NCI-H2196 treated with DMSO at 0.1 percent for 48 hours (cell line): Measurements from ENCODE around the gene LRP5.
A peak's percentile ranks its signal among the peaks of the same experiment; 100 is the strongest.

ENCODE experiments used
- DNase-seq: peaks from one replicate; lab custom pipeline; 2025; ENCODE audit not compliant: unreplicated experiment; lab: John Stamatoyannopoulos, UW

LRP5 gene

DNA sequence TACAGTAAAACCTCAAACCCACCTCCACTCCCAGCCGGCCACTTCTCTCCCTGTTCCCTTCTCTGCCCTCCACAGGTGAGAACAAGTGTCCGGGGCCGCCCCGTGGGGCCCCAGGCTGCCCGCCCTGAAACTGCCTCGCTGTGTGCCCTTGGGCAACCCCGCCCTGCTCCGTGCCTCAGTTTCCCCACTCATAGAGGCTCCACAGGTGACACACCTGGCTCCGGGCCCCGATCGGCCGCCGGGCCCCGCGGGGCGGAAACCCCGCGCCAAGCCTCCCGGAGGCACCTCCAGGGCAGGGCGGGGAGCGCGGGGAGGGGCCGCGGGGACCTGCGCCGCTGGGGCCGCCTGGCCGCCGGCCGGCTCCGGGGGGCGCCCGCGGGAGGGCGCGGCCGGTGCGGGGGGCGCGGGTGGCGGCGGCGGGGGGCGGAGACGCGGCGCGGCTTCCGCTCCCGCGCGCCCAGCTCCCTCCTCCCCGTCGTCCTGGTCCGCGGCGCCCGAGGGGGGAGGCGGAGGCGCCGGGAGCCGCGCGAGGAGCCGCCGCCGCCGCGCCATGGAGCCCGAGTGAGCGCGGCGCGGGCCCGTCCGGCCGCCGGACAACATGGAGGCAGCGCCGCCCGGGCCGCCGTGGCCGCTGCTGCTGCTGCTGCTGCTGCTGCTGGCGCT lies at the start of gene LRP5:
Gene LRP5, plus strand, starts transcription at position 475 of the 663 bp plus-strand sequence. Its CDS starts 124 bp downstream, at position 599.
- no peak for DNase-seq

DNA sequence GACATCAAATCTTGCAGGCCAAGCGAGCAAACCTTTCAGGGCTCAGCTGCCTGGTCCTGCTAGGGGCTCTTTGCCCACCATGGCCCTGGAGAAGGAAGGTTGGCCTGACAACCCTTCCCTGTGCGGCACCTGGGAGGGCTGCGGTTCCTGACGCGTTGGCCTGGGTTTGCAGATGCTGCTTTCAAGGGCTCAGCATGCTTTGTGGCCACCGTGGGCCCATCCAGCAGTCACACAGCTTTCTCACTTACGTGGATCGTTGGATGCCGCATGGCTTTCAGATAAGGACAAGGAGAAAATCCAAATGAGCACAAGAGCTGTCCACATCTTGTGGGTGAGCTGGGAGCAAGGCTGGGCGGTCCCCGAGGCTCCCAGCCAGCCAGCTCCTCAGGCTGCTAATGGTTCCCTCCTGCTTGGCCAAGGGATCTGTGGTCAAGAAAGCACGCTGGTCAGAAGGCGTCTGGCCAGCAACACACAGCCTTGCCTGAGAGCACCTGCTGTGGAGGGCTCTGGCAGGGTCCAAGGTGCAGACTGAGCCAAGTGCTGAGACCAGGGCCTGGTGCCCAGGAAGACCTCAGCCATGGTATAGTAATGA lies 48.9 kb upstream of the LRP5 start:
- no peak for DNase-seq

DNA sequence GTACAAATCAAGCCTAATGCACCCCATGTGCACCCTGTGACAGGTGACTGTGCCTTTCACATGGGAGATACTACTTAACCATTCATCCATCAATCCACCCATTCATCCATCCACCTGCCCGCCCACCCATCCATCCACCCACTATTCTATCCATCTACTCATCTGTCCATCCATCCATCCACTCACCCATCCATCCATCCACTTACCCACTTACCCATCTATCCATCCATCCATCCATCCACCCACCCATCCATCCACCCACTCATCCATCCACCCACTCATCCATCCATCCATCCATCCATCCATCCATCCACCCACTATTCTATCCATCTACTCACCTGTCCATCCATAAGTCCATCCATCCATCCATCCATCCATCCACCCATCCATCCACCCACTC lies 48.1 kb upstream of the LRP5 start:
- DNase-seq = no peak

DNA sequence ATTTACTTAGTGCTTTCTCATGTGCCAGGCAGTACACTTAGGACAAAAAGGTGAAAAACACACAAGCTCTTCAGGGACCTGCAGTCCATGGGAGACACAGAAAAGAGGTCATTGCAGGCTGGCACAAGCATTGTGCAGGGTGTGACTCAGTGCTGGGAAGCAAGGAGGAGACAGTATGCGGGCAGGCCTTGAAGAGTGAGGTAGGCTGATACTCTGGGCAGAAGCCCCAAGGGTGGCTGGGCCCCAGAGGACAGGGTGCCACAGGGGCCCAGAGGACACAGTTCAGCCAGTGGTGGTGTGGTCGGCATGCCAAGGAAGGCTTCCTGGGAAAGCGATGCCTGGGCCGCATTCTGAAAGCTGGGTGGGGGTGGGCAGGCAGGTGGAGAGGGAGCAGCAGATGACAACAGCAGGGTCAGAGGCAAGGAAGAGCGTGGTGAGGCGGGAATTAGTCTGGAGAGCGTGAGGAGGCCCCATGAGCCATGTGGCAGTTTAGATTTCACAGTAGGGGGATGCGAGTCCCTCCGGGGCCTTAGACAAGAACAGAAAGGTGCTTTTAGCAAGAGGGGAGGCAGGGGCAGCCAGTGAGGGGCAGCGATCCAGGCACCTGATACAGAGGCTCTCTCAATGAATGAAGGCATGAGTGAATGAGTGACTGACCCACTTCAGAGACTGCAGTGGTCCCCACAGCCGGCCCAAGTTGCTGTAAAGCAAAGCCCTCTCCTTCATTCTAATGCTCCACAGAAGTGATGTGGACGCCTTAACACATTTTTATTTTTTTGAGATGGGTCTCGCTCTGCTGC lies 47.5 kb upstream of the LRP5 start:
- DNase-seq = no peak

DNA sequence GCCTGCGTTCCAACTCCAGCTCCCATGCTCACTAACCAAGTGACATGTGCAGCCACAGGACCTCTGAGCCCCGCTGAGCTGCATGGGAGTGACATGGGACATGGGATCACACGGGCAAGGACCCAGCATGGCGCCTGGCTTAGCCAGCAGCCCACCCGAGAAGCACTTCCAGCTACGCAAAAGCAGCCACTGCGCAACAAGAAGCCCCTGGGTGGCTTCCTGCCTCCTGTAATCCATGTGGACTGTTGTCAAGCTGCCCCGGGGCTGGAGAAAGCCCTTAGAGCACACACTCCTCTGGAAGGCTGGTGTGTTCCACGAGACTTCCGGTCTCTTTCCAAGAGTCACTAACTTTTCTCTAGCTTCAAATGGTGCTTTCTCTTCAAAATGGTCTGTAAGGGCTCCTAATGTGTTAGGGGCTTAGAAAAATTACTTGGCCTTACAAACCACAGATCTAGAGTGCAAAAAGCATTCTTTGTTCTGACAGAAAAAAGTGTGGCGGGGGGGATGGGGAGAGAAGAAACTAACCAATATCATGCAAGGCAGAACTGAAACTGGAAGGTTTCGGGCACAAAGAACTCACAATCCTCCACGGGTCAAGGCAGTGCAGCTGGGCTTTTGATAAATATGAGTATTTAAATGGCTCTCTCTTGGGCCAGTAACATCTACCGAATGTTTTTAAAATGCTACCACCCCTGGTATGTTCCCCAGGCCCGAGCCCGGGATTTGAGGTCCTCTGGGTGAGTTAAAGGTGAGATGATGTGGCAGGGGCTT lies 46.1 kb upstream of the LRP5 start:
- no peak for DNase-seq

DNA sequence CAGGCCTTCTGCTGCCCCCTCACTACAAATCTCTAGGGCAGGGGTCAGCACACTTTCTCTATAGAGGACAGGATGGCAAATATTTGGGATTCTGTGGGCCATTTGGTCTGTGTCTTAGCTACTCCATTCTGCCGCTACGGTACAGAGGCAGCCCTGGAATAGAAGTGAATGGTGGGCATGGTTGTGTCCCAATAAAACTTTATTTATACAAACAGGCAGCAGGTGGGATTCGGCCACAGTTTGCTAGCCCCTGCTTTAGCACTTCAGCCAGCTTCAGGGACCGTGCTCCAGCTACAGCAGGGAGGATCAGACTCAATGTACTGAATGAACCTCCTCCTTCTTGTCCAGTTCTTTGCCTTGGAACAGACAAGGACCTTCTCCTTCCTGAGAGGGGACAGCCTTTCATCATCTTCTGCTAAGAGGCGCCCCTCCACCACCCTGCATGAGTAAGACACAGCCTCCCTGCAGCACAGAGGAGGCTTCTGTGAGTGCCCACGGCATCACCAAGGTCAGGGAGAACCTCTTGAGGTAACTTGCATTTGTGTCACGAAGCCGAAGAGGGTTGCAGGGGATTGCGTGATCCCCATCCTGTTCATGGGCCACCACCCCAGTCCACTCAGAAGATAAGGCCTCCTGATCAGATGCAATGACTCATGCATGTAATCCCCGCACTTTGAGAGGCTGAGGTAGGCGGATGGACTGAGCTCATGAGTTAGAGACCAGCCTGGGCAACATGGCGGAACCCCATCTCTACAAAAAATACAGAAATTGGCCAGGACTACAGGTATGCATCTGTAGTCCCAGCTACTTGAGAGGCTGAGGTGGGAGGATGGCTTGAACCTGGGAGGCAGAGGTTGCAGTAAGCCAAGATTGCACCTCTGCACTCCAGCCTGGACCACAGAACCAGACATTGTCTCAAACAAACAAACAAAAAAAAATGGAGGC lies 45.2 kb upstream of the LRP5 start:
- DNase-seq = no peak

DNA sequence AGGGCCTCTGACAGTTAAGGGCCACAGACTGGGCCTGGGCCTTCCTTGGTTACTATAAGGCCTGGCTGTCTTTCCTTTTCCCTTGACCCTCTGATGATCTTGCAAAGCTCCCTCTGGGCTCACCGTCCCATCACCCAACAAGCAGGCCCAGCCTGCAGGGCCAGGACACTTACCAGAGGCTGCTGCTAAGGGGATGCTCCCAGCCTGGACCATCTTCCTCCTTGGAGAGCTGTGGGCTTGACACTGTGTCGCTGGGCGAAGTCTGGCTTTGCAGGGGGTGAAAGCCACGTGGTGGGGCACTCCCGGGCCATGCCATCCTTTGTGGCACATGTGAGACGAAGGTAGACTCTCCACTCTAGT lies 44.5 kb upstream of the LRP5 start:
- no peak for DNase-seq

DNA sequence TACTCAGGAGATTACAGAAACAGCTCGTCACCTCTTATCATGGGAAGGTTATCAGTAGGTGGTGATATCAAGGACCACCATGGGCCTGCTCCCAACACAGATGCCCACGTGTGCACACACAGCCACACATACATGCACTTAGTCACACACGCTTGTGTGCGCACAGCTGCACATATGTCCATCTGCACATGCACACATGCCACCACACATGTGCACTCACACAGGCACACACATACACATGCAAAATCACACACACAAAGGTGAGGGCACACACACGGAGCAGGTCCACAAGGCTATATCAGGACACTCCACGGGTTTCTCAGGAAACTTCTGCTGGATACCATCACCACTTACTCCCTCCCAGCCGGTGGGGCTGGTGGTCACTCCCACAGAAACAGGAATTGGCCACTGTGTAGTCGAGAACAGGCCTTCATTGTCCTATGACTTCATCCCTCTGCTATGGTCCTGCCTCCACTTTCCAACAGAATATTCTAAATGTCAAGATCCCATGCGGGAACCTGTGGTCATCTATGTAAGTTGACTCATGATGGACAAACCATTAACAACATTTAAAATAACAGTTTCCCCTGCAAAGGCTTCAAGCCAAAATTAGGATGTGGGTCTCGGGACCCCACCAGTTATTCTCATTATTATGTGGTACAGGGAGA lies 42.8 kb upstream of the LRP5 start:
- no peak for DNase-seq

DNA sequence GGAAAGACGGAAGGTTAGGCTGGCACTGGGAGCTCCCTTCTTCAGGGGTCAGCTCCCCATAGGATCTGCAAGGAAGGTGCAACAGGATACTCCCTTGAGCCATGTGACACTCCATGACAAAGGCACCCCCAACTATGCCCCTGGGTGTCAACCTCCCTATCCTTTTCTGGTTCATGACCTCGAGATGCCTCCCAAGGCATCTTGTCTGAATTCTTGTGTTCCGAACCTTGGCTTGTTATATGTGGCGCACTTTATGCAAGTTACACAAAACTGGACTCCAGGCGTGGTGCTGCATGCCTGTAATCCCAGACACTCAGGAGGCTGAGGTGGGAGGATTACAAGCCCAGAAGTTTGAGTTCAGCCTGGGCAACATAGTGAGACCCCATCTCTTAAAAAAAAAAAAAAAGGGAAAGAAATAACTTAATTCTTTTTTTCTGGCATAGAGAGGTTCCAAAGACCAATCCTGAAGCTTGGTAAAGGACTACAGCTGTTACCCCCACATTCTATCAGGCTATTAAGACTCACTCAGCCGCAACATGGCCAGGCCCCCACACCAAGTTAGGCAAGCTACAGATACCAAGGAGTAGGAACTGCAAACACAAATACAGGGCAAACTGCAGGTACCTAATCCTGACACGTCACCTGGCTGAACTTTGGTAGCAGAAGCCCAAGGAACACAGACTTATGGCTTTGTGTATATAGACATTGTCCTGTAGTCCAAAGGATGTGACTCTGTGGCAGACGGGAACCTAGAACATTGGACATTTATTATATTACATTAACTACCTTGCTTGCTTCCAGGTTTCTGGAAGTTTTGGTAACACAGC lies 42.0 kb upstream of the LRP5 start:
- no peak for DNase-seq

DNA sequence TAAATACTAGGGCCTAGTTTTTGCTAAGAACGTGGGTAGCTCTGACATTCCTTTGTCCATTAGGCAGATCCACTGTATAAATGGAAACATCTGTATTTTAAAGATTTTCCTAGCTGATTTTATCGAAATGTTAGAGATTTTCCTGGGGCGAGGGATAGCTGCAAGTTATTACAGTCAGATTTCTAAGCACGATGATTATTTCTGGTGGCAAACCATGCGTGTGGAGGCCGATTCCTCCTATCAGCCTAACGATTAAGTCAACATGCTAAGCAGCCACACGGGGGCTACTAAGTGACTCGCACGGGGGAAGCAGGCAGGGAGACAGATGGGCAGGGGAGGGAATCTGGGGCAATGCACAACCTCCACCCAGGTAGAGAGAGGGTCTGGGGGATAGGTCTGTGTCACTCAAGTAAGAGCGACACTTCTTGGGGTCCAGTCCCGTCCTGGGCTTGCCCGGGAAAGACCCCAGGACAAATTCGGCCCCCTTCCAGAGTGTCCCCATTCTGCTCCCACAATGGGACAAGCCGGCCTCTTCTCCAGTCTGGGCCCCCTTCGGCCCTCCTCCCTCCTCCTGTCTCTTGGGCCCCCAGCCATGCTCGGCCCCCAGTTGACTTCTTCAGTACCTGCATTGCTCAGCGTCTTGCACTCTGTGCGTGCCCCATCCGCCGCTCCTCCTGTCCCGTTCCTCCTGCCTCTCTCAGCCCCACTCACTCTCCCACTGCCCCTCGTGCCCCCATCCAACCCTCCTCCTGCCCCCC lies 41.2 kb upstream of the LRP5 start:
- DNase-seq = no peak

DNA sequence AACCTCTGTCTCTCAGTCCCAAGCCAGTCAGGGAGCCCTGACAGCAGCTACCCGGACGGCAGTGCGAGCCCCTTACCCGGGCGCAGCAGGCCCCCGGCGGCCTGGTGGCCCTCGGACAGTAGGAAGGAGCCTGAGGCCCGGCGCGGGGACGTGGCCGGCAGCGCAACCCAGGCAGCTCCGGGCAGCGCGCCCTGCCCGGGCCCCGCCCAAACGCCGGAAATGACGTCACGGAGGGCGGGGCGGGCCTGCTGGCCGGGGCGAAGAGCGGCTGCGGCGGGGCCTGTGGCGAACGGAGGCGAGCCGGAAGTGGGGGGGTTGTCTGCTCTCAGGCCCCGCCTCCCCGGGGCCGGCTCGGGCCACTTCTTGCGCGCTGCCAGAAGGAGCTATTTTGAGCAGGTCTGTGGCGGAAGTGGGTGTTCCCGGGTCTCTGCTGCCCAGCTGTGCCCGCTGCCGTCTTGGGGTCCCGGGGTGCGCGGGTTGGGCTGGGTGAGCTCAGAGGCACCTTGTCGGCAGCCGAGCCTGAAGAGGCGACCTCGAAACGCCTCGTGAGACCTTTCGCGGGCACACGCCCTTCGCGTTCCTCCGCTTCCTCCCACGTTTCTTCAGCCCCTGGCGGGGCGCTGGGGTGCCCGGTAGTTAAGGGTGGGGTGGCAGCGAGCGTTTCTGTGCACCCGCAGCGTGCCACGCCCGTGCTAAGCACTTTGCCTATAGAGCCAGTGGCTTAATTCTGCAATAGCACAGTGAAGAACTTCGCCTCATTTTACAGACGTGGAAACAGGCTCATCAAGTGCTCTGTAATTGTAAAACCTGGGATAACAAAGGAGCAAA lies 40.4 kb upstream of the LRP5 start, which contains the start of gene C11orf24:
Gene C11orf24, minus strand, starts transcription at position 193 of the 828 bp plus-strand sequence. CDS start 8,206 bp downstream, outside the sequence.
- DNase-seq = peak; percentile 87

DNA sequence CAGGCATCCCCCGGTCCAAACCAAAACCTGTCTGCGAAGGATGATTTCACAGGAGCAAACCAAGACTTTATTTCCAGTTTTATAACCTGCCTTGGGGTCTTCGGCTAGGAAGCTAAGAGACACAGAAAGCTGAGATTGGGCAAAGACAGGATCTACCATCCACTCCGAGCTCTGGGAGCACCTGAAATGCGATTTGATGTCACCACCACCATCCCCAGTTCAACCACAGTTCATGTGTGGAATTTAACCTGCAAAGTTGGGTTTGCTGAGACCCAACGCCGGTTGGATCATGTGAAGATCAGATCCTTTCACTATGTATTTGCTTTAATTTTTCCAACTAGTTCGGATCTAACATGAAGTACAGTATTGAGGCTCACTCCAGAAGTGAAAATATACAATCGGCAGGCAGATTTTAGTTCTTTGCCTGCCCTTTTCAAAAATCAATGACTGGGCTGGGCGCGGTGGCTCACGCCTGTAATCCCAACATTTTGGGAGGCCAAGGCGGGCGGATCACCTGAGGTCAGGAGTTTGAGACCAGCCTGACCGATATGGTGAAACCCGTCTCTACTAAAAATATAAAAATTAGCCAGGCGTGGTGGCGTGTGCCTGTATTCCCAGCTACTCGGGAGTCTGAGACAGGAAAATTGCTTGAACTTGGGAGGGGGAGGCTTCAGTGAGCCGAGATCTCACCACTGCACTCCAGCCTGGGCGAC lies 39.2 kb upstream of the LRP5 start:
- no peak for DNase-seq

DNA sequence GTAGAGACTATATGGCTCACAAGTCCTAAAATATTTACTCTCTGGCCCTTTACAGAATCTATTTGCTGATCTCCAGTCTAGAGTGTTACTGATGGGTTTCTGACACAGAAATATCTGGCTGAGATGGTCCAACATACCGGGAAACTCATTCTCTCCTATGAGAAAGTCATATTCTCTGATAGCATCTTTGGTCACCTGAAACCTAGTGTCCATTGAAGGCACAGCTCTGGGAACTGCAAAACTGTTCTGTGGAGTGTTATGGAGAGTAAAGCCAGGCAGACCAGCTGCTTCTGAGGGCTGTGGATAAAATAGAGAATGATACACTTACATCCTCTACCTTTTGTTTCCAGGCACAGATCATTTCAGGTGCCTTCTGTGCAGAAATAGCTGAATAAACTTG lies 38.1 kb upstream of the LRP5 start:
- DNase-seq = no peak

DNA sequence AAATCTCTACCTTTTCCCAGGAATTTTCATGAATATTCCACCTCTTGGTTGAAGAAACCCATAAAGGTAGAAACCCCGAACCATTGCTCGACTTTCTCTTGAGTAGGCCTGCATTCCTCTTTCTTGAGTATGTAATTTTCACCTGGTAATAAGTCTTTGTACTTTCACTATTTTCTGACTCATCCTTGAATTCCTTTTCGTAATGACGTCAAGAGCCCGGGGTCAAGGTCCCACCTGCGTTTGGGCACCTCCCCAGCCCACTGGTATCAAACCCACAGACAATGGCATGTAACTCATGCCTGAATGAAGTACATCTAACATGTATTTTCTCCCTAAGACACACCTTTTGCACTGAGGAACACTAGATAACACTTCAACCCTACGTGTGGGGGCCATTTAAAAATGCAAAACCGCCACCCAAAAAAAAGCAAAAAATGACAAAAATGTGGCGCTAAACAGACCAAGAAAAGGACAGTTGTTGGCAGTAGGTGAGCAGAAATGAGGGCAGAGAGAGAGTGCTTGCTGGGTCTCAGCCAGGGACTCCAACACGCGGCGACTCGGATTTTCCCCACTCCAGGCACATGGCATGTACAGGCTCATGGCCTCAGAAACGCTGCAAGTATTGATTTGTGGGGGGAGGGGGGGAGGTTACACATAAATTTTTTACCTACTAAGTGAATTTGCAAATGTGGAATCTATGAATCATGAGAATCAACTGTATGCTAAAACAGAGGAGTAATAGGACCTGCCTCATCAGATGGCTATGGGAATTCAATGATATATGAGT lies 36.5 kb upstream of the LRP5 start:
- DNase-seq = no peak

DNA sequence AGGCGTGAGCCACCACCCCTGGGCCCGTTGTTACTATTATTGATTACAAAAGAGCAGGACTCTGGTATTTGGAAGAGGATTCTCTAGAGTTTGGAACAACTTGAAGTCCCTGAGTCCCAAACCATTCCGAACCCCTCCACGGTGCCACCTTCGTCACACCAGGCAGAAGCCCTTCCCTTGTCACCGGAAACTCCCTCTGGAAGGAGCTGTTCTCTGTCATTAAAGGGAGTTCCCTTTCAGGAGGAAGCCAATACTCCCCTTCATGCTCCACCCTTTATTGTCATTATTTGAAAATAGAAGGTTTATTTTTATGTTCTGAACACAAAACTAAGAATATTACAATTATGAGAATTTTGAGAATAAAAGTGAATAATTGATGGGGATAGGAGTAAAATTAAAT lies 35.5 kb upstream of the LRP5 start:
- no peak for DNase-seq

DNA sequence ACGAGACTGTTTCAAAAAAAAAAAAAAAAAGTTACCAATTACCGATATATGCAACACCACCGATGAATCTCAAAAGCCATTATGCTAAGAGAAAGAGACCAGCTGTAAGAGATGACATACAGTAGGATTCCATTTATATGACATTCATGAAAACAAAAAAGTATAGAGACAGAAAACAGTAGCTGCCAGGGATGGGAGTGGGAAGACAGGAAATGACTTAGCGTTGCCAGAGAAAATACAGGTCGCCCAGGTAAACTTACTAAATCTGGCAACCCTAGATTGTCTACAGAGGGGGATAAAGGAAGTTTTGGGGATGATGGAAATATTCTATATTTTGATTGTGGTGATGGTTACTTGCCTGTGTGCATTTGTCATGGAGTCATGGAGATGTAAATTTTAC lies 32.7 kb upstream of the LRP5 start:
- no peak for DNase-seq
